Thymus (tissue), 11 donors: ENCODE data around the gene NKAIN4. TPM values are rescaled to one million over a fixed set of nuclear protein-coding genes. Genes with fewer than 3 reads are reported as not detected.

Experiments
- DNase-seq, 9 donors: peaks; one replicate each; pipeline ENCODE4 v3.0.0-alpha.2; 2013; ENCODE audit warnings: low spot score in 9 of 9, low read depth in 6 of 9, missing footprints in 1 of 9
- H3K27ac ChIP-seq, 2 donors: one replicate each; pipeline ENCODE4 v1.5.1; 2013; ENCODE audit warnings: control low read depth in 1 of 2, low read depth in 1 of 2, low read length in 1 of 2, mild to moderate bottlenecking in 1 of 2, moderate library complexity in 1 of 2
- H3K27me3 ChIP-seq, 2 donors: one replicate each; pipeline ENCODE4 v1.5.1; 2013; ENCODE audit warnings: low read length in 1 of 2; ENCODE audit not compliant: control insufficient read depth in 2 of 2, insufficient read depth in 1 of 2
- H3K36me3 ChIP-seq, 2 donors: one replicate each; pipeline ENCODE4 v1.5.1; 2013; ENCODE audit warnings: low read length in 1 of 2, mild to moderate bottlenecking in 1 of 2, moderate library complexity in 1 of 2; ENCODE audit not compliant: control insufficient read depth in 2 of 2, insufficient read depth in 2 of 2
- H3K4me1 ChIP-seq, 2 donors: one replicate each; pipeline ENCODE4 v1.5.1; 2013; ENCODE audit warnings: low read length in 2 of 2; ENCODE audit not compliant: control insufficient read depth in 2 of 2, insufficient read depth in 2 of 2
- H3K4me3 ChIP-seq, 2 donors: one replicate each; pipeline ENCODE4 v1.5.1; 2013; ENCODE audit warnings: low read length in 2 of 2, control low read depth in 1 of 2, mild to moderate bottlenecking in 1 of 2
- H3K9me3 ChIP-seq, 2 donors: one replicate each; pipeline ENCODE4 v1.5.1; 2013; ENCODE audit warnings: low read length in 1 of 2, mild to moderate bottlenecking in 1 of 2; ENCODE audit not compliant: control insufficient read depth in 2 of 2, insufficient read depth in 1 of 2
- WGBS: extraction: QIAGEN DNeasy Blood & Tissue Kit; methylation state at CpG from one replicate; pipeline ENCODE4 v1.1.7; 2013; 5-methylcytosine and 5-hydroxymethylcytosine counted together
- polyA plus RNA-seq: library from polyadenylated mRNA; stranded (reverse); fragments of 200-250 nt; gene quantifications from one replicate; pipeline ENCODE4 v1.2.3, GENCODE V29; 2013
- total RNA-seq: library from RNA; stranded (reverse); fragments of 120-200 nt; gene quantifications from one replicate; pipeline ENCODE4 v1.2.4, GENCODE V29; 2013
- donor health status: healthy.

Gene NKAIN4
- total and polyA plus RNA-seq, 2 donors, result 2.2 to 8.5 TPM

DNA sequence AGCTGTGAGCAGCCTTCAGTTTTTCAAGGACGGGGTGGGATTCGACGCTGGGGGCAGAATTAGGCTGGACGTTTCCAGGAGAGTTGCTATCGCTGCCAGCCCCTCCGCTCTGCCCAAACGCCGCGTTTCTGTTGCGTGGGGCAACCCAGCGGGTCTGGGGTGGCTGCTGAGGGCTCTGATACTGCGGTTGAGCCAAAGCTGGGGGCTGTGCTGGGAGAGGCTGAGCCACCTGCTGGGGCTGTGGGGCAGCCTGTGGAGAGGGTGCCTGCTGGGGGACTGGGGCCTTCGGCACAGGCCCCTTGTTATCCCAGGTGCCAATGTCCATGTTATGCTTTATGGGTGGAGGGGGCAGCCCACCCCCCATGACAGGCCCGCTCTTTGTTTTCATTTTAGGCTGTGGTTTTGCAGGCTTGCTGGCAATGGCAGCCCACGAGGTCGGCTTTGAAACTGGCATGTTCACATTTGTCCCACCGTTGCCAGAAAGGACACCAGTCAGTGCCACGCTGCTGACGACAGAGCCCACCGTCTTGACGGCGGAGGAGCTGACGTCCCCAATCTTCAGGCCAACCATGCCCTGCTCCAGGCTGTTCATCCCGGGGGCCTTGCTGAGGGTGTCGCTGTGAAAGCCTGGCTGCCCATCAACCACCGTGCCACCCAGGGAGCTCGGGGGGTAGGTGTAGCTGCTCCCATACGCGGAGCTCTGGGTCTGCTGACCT lies 51.3 kb downstream of the NKAIN4 start:
- DNase-seq, result no peak
- H3K4me1 ChIP-seq, result no peaks in the 10 kb centered on the region
- no peak overlapping the region for H3K4me3 ChIP-seq

GRCh38 chr20:63202021-63202420 lies 52.2 kb downstream of the NKAIN4 start:
- no peak overlapping the region for H3K4me3 ChIP-seq
- DNase-seq, result no peak
- no peaks in the 10 kb centered on the region for H3K27me3 ChIP-seq
- H3K9me3 ChIP-seq, result no peaks in the 10 kb centered on the region
- 97% methylated on average over 17 of the region's 17 CpGs for WGBS
- no peak overlapping the region for H3K27ac ChIP-seq
- no peaks in the 10 kb centered on the region for H3K4me1 ChIP-seq
- H3K36me3 ChIP-seq, result peaks cover 69 to 77% of the 10 kb centered on the region in 2 donors

More for the DNA sequence above, 51.3 kb downstream of the NKAIN4 start:
- peaks cover 70 to 79% of the 10 kb centered on the region in 2 donors for H3K36me3 ChIP-seq
- H3K9me3 ChIP-seq, result no peaks in the 10 kb centered on the region
- WGBS, result 96% methylated on average over 29 of the region's 29 CpGs
- H3K27me3 ChIP-seq, result no peaks in the 10 kb centered on the region
- H3K27ac ChIP-seq, result no peak overlapping the region

- Histone ChIP-seq H3K27ac (no peak overlapping the region), H3K4me1 (no peaks in the 10 kb centered on the region), H3K4me3 (no peak overlapping the region), H3K9me3 (no peaks in the 10 kb centered on the region), H3K27me3 (no peaks in the 10 kb centered on the region), H3K36me3 (peaks cover 53 to 62% of the 10 kb centered on the region in 2 donors)
- 89% methylated on average over 7 of the region's 7 CpGs for WGBS
- no peak for DNase-seq
Measured at GRCh38 chr20:63198606-63199005, 55.7 kb downstream of the NKAIN4 start.

- Histone ChIP-seq H3K27ac (no peak overlapping the region), H3K4me3 (no peak overlapping the region), H3K9me3 (no peaks in the 10 kb centered on the region), H3K36me3 (peaks cover 37 to 45% of the 10 kb centered on the region in 2 donors), H3K4me1 (no peaks in the 10 kb centered on the region), H3K27me3 (no peaks in the 10 kb centered on the region)
- 91% methylated on average over 9 of the region's 9 CpGs for WGBS
- DNase-seq, result no peak
Measured at GRCh38 chr20:63196768-63197470, 57.3 kb downstream of the NKAIN4 start.

DNA sequence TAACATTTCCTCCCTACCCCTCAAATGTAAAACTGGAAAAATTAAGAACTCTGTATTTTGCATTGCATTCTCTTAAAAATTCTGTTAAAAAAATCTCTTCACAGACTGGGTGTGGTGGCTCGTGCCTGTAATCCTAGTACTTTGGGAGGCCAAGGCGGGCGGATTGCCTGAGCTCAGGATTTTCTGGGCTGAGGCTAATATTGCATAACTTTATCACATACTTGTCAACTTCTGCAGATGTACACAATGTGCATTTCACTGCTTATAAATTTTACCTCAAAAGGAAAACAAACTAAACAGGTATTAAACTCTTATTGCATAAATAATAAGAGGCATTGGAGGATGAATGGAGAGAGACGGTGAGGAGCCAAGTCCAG lies 59.5 kb downstream of the NKAIN4 start:
- Histone ChIP-seq H3K4me3 (no peak overlapping the region), H3K4me1 (no peaks in the 10 kb centered on the region), H3K27ac (no peak overlapping the region), H3K27me3 (no peaks in the 10 kb centered on the region), H3K9me3 (no peaks in the 10 kb centered on the region), H3K36me3 (peaks cover 25 to 32% of the 10 kb centered on the region in 2 donors)
- DNase-seq, result no peak
- WGBS, result 98% methylated on average over 4 of the region's 4 CpGs

DNA sequence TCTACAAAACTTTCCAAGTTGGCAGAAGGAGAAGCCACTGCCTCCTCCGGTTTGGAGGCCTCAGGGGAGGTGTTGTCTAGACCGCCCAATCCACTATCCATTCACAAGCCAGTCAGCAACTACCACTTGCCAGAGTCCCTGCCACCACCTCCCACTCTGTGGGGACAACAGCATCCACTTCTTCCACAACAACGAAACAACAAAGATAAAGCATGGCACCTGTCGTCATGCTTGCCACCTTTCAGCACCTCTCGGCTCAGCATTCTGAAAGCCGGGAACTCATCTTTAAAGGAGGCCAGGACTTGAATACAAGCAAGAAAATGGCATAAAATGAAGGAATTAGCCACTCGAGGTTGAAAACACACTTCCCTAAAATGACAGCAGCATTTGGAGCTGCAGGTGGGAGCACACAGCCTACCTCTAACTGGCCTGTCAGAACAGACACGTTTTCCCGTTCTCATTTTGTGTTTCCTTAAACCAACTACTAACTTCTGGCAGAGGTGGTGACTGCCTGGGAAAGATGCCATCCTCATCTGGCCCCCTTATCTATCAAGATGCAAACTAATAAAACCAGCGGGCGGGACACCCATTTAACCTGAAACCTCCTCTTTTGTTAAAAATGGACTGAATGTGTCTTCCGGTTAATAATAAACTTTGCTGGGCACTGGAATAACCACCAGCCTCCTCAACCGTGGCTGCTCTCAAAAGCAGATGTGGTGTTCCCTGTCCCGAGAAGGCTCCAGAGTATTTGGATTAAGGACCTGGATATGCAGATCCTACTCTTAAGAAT lies 60.1 kb downstream of the NKAIN4 start:
- peaks cover 0 to 1% of the 10 kb centered on the region in 2 donors for H3K4me1 ChIP-seq
- H3K27ac ChIP-seq, result no peak overlapping the region
- DNase-seq, result no peak
- 94% methylated on average over 14 of the region's 14 CpGs for WGBS
- H3K4me3 ChIP-seq, result no peak overlapping the region
- H3K27me3 ChIP-seq, result no peaks in the 10 kb centered on the region
- no peaks in the 10 kb centered on the region for H3K9me3 ChIP-seq
- H3K36me3 ChIP-seq, result peaks cover 22 to 26% of the 10 kb centered on the region in 2 donors

- no peaks in the 10 kb centered on the region for H3K27me3 ChIP-seq
- peaks cover 16 to 19% of the 10 kb centered on the region in 2 donors for H3K36me3 ChIP-seq
- DNase-seq, result no peak
- WGBS, result 95% methylated on average over 21 of the region's 21 CpGs
- H3K4me3 ChIP-seq, result no peak overlapping the region
- H3K9me3 ChIP-seq, result no peaks in the 10 kb centered on the region
- peaks cover 4 to 5% of the 10 kb centered on the region in 2 donors for H3K4me1 ChIP-seq
- H3K27ac ChIP-seq, result no peak overlapping the region
Measured at GRCh38 chr20:63192721-63193120, 61.5 kb downstream of the NKAIN4 start.

GRCh38 chr20:63191400-63191799 lies 62.9 kb downstream of the NKAIN4 start:
- DNase-seq, result no peak
- peaks cover 12 to 13% of the 10 kb centered on the region in 2 donors for H3K36me3 ChIP-seq
- H3K9me3 ChIP-seq, result no peaks in the 10 kb centered on the region
- 88% methylated on average over 14 of the region's 14 CpGs for WGBS
- H3K4me3 ChIP-seq, result no peak overlapping the region
- no peaks in the 10 kb centered on the region for H3K27me3 ChIP-seq
- H3K4me1 ChIP-seq, result peaks cover 4 to 5% of the 10 kb centered on the region in 2 donors
- no peak overlapping the region for H3K27ac ChIP-seq

DNA sequence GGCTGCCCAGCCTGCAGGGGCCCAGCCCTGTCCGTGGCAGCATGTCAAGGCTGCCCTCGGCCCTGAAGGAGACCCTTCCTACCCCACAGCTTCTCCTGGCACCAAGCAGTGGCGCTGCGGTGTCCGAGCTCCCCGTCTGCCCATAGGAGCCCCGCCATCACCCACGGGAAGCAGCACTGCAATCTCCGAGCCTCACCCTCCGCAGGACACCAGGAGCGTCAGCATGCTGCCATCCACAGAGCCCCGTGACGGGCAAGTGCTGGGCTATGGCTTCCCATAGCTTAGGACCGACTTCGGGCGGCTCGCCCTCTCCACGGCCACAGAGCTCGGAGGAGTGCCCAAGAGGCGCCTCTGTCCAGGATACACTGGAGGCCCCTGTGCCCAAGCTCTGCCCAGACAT lies 63.4 kb downstream of the NKAIN4 start:
- no peaks in the 10 kb centered on the region for H3K27me3 ChIP-seq
- H3K27ac ChIP-seq, result no peak overlapping the region
- peaks cover 4 to 5% of the 10 kb centered on the region in 2 donors for H3K4me1 ChIP-seq
- 93% methylated on average over 20 of the region's 20 CpGs for WGBS
- H3K36me3 ChIP-seq, result peaks cover 12% of the 10 kb centered on the region in 2 donors
- no peak overlapping the region for H3K4me3 ChIP-seq
- no peaks in the 10 kb centered on the region for H3K9me3 ChIP-seq
- no peak for DNase-seq
